Inflammatory macrophage (primary cell): ENCODE results near the gene MRAS.
"Not testable (repeated sequence)": the region's sequence is repeated elsewhere in the genome, so short reads cannot be mapped to it uniquely, and the experiment has no call there.

Experiments
- DNase-seq, 2 donors: peaks; one replicate each; pipeline ENCODE4 v3.0.0-alpha.2; 2020 to 2022

The MRAS gene

GRCh38 chr3:138418601-138419206 lies 70.3 kb downstream of the MRAS start:
- DNase-seq: no peak

DNA sequence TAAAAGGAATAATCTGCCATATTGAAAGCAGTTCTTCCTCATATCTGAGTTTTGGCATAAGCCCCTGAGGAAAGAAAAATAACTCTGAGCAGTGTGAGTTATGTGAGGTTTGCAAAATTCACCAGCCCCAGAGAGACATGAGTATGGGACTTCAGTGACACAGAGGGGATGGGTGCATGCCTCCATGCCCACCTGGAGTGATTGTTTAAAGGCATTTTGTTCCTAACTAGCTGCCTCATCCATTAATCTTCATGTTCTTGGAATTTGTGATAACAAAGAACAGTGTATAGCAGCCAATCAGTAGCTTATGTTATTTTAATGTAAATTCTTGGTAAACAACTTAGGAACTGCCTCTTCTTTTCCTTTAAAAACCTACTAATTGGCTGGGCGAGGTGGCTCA lies 74.9 kb downstream of the MRAS start:
- DNase-seq: no peak

- no peak for DNase-seq
Measured at GRCh38 chr3:138424323-138424722, 75.9 kb downstream of the MRAS start.

DNA sequence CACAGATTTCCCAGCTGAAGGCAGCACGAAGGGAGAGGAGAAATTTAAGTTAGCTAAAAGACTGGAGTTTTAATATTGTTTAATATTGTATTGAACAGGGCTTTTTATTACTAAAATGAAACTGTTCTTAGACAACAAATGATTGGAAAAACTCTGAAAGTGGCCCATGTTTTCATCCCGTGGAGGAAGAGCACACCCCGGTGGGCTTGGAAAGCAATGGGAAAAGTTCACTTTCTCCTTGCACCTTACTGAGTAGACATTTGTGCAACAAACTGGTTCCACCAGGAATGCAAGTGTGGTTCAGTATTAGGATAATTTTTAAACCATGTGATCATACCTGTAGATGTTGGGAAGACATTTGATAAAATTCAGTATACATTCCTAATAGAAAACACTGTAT lies 77.8 kb downstream of the MRAS start:
- DNase-seq: peak; percentile 33 to 34

- DNase-seq: not testable (repeated sequence)
Measured at GRCh38 chr3:138426754-138427153, 78.4 kb downstream of the MRAS start.

GRCh38 chr3:138429665-138430064 lies 81.3 kb downstream of the MRAS start:
- peak in 1 of 2 donors; percentile 15 for DNase-seq

DNA sequence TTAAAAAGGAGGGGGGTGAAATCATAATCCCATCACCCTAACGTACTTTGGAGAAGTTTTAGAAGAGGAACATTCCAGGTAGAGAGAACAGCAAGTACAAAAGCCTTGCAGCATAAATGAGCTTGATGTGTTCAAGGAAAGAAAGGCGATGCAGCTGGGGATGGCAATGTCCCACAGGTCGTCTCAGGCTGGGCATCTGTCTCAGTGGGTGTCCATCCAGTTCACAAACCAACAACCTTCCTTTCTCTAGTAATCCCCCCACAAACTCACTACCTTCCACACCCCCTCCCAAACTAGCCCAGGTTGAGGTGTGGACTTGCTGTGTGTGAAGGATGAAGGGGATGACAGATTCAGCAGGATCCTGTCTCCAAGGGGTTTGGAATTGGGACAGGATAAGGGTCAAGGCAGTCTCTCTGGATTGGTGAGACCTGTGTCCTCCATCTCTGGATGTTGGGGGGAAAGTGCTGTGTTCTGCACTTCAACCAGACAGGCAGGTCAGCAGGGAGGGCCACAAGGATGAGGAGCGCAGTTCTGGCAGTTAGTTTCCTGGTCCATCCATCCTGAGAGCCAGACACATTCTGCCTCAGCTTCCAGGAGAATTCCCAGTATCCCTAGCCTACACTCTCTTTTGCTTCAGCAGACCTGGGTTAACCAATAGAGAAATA lies 84.3 kb downstream of the MRAS start:
- DNase-seq: no peak

DNA sequence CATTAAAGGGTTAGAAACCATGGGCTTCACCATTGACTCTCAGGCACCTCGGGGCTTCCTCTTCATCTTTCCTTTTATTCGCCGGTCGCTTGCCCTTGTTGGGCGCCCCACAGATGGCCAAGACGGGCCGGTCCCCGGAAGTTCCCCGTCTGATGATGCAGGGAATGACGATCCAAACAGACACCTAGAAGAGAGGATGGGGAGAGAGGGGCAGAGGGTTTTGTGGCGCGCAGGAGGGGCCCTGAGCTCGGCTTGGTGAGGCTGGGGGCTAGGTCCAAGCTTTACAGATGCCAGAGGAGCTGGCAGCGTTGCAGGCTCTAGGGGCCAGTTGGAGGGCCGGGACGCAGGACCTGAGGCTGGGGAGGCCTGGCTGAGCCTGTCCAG lies 85.5 kb downstream of the MRAS start:
- DNase-seq: no peak

GRCh38 chr3:138434276-138434874 lies 86.0 kb downstream of the MRAS start, which contains the start of gene ESYT3:
Gene ESYT3 (plus strand): TSS chr3:138434616. CDS start chr3:138434799, 183 bp downstream.
- DNase-seq: peak; percentile 52 to 67

DNA sequence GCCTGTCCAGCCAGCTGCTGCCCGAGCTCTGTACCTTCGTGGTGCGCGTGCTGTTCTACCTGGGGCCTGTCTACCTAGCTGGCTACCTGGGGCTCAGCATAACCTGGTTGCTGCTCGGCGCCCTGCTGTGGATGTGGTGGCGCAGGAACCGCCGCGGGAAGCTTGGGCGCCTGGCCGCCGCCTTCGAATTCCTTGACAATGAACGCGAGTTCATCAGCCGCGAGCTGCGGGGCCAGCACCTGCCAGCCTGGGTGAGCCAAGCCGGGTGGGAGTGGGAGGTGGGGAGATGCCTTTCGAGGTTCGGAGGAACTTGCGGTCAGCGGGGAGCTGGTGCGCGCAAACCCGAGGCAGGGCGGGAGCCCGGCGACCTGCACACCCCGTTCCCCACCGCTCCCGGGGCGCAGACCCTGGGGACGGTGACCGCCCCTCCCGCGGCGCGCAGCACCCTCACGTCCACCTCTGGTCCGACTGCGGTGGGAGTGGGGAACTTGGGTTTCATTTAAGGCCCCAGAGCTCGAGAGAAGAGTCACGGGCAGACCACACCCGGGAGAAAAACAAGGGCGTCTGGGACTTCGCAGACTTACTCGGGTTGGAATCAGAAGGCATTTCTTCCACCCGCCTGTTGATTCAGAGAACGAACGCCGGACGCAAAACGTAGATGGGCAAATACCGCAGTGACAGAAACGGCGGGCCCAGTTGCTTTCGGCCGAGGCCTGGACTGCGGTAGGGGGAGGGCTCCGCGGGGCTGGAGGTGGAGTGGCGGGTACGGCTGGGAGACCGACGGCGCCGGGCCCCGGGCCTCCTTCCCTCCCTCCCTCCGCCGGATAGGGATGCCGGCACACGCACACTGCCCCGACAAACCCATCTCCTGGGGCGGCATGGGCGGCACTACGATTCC lies 86.7 kb downstream of the MRAS start:
- no peak for DNase-seq

GRCh38 chr3:138435840-138436239 lies 87.5 kb downstream of the MRAS start:
- DNase-seq: no peak

GRCh38 chr3:138437281-138437680 lies 88.9 kb downstream of the MRAS start:
- DNase-seq: no peak

- no peak for DNase-seq
Measured at GRCh38 chr3:138438896-138439295, 90.5 kb downstream of the MRAS start.

GRCh38 chr3:138439646-138440045 lies 91.3 kb downstream of the MRAS start:
- no peak for DNase-seq

DNA sequence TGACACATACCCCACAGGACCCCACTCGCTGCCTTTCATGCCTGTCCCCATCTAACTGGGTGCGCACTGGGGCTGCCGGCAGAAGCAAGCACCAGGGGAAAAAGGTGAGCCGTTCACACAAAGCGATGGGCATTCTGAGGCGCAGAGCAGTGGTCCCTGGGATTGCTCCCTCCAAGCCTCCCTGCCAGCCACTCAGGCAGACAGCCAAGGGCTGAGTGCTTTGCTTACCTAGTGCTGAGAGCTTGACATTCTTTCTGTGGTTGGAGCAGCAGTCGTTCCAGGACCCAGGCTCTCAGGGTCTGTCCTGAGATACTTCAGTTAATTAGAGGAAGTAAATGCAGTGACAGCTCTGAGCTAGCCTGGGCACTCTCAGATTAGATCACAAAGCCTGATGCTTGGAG lies 91.7 kb downstream of the MRAS start:
- no peak for DNase-seq

DNA sequence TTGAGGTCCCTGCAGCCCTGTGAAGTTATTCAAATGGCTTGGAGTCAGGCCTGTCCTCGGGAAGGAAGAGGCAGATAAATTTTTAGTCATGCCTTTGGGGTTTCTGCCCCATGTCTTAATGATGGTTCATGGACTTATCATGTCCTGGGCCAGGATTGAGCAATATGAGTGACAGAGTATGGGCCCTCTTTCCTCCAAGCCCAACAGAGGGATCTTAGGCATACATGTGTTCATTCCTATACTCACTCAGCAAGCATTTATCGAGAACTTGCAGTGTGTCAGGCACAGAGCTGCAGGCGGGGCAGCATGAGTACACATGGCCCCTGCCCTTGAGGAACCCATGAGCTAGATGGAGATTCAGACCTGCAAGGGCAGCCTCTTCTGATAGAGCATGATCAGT lies 92.2 kb downstream of the MRAS start:
- DNase-seq: no peak

- no peak for DNase-seq
Measured at GRCh38 chr3:138441256-138441655, 92.9 kb downstream of the MRAS start.

DNA sequence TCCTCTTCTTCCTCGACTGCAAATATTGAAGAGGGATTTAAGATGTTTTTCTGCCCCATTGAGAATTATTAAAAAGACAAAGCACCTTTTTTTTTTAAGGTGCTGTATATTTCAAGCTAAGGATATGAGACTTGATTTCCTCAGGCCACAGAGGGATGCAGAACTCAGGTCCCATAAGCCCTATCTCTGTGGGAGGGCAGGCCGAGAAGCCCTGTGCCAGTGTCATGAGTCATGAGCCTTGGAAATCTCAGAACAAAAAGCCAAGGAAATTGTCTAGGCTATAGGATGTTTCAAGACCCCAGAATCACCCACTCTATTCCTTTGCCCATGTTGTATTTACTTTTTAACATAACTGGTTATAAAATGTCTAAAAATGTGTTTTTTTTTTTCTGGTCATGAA lies 93.4 kb downstream of the MRAS start:
- DNase-seq: peak in 1 of 2 donors; percentile 34

- DNase-seq: peak; percentile 58 to 73
Measured at GRCh38 chr3:138442433-138442832, 94.1 kb downstream of the MRAS start.

- DNase-seq: no peak
Measured at GRCh38 chr3:138443091-138443490, 94.7 kb downstream of the MRAS start.

DNA sequence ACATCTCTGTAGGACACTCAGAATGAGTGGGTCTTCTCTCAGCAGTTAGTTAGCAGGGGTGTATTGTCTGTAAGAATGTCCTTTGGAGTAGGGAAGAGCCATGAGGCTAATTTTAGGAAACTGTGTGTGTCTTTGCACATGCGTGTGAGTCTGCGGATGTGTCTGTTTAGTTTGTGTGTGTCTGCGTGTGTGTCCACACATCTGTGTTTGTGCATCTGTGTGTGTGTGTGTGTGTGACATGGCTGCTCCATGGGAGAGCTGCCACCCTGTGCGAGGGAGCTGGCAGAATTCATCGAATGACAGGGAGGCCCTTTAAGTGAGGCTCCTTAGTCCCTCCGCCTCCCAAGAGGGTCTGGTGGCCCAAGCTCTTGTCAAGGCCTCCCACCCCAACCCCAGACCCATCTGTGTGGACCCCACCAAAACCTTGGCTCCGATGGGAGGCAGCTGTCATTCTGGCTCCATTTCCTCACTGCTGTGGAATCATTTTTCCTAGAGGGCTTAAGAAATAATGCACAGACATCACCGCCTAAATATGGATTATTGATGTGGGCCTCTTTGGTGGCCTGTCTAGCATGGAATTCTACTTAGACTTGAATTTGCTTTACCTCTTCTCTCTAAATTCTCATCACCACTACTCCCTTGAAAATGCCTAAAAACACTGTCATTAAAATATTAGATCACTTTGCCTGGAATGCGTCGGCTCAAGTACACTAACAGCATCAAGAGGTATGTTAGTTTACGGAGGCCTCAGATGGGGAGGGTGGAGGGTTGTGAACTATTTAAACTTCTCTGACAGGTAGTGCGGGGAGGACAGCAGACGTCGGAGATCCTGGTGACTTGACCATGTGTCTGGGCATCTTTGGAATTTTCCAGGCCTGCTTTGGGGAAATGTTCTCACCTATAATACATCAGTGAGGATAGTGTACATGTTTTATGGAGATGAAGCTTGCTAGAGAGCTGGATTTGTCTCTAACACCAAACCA lies 95.4 kb downstream of the MRAS start:
- DNase-seq: no peak

DNA sequence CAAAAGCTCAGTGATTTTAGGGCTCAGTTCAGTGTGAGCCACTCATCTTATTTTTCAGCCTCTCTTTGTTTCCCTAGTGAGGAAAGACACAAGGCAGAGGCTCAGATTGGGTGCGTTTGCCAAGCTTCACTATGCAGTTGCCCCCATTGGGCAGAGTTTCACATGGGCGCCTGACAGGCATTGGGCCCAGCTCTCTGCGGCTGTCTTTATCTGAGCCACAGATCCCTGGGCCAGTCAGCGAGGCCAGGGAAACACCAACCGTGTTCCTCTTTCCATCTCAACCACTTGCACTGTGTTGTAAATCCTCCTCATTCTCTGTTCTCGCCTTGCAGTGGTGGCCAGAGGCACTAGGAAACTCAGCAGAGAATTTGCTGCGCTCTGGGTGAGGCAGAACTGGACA lies 96.9 kb downstream of the MRAS start:
- no peak for DNase-seq
